NCI-H510A treated with DMSO at 0.1 percent for 48 hours (cell line): ENCODE results near the gene CMSS1.
"Not testable (repeated sequence)": the region's sequence is repeated elsewhere in the genome, so short reads cannot be mapped to it uniquely, and the experiment has no call there.

Source experiments
- DNase-seq: peaks from one replicate; lab custom pipeline; 2025; lab: John Stamatoyannopoulos, UW

CMSS1 gene

GRCh38 chr3:100228247-100228646 lies 410.6 kb downstream of the CMSS1 start:
- DNase-seq = no peak

GRCh38 chr3:100229188-100229587 lies 411.5 kb downstream of the CMSS1 start:
- not testable (repeated sequence) for DNase-seq

GRCh38 chr3:100230710-100231109 lies 413.0 kb downstream of the CMSS1 start:
- no peak for DNase-seq
